Umbilical cord (tissue), 2 donors: ENCODE results near the gene ZP3. TPM values are rescaled to one million over a fixed set of nuclear protein-coding genes. Genes with fewer than 3 reads are reported as not detected.
"Not testable (repeated sequence)": the region's sequence is repeated elsewhere in the genome, so short reads cannot be mapped to it uniquely, and the experiment has no call there.

ENCODE experiments used
- DNase-seq: peaks from one replicate; pipeline ENCODE4 v3.0.0-alpha.2; 2015; ENCODE audit warnings: low spot score
- total RNA-seq: library from RNA; depleted of rRNA; stranded (reverse); fragments of >200 nt; gene quantifications from one replicate; pipeline ENCODE4 v1.2.3, GENCODE V29; 2014; ENCODE audit warnings: low replicate concordance; ENCODE audit not compliant: insufficient read depth

The ZP3 gene
- total RNA-seq, 1 donor from 2014 or later = not detected

GRCh38 chr7:76403780-76404494, 20.8 kb upstream of the ZP3 start:
- no peak for DNase-seq

GRCh38 chr7:76405738-76406137, 19.0 kb upstream of the ZP3 start:
- no peak for DNase-seq

GRCh38 chr7:76407718-76408117, 17.0 kb upstream of the ZP3 start:
- no peak for DNase-seq

- DNase-seq = no peak
Measured at GRCh38 chr7:76408121-76408560, 16.6 kb upstream of the ZP3 start.

- no peak for DNase-seq
Measured at GRCh38 chr7:76409537-76409936, 15.2 kb upstream of the ZP3 start, which contains the start of gene SSC4D. Gene SSC4D, minus strand, starts transcription at chr7:76409697. Its CDS starts 5,258 bp downstream, at chr7:76404439.

GRCh38 chr7:76411626-76412025, 13.1 kb upstream of the ZP3 start:
- no peak for DNase-seq

- DNase-seq = no peak
Measured at GRCh38 chr7:76412249-76412648, 12.5 kb upstream of the ZP3 start.

- DNase-seq = not testable (repeated sequence)
Measured at GRCh38 chr7:76417654-76418310, 7.0 kb upstream of the ZP3 start.

- DNase-seq = peak; percentile 19
Measured at GRCh38 chr7:76421097-76421496, 3.7 kb upstream of the ZP3 start.

GRCh38 chr7:76423666-76424412, 911 bp upstream of the ZP3 start:
- DNase-seq = no peak

- DNase-seq = no peak
Measured at GRCh38 chr7:76425156-76425555, 406 bp downstream of the ZP3 start.

GRCh38 chr7:76425558-76425957, 808 bp downstream of the ZP3 start:
- DNase-seq = not testable (repeated sequence)

GRCh38 chr7:76426246-76426645, 1.5 kb downstream of the ZP3 start:
- no peak for DNase-seq

GRCh38 chr7:76427635-76428034, 2.9 kb downstream of the ZP3 start:
- no peak for DNase-seq

- no peak for DNase-seq
Measured at GRCh38 chr7:76428149-76428823, 3.5 kb downstream of the ZP3 start.

- DNase-seq = peak; percentile 23
Measured at GRCh38 chr7:76428868-76429805, 4.4 kb downstream of the ZP3 start.

GRCh38 chr7:76430211-76430610, 5.5 kb downstream of the ZP3 start:
- DNase-seq = no peak

GRCh38 chr7:76430836-76431235, 6.1 kb downstream of the ZP3 start:
- no peak for DNase-seq

GRCh38 chr7:76437873-76438272, 13.1 kb downstream of the ZP3 start:
- DNase-seq = peak; percentile 63

- DNase-seq = not testable (repeated sequence)
Measured at GRCh38 chr7:76439120-76439888, 14.6 kb downstream of the ZP3 start.
